ENCODE measurements around the gene CTU1. TPM values are rescaled to one million over a fixed set of nuclear protein-coding genes. Genes with fewer than 3 reads are reported as not detected.

CTU1 gene
- total RNA-seq = 5.8 and 7.3 TPM in 2 replicates

GRCh38 chr19:51108066-51108804 lies at the start of gene CTU1:
CTU1 (minus strand) TSS chr19:51108409; CDS start chr19:51104569, 3,840 bp downstream.

GRCh38 chr19:51142119-51142518 lies 33.9 kb upstream of the CTU1 start, which contains the start of gene SIGLEC7:
SIGLEC7 (plus strand) TSS chr19:51142301; CDS start chr19:51142370, 69 bp downstream.

DNA sequence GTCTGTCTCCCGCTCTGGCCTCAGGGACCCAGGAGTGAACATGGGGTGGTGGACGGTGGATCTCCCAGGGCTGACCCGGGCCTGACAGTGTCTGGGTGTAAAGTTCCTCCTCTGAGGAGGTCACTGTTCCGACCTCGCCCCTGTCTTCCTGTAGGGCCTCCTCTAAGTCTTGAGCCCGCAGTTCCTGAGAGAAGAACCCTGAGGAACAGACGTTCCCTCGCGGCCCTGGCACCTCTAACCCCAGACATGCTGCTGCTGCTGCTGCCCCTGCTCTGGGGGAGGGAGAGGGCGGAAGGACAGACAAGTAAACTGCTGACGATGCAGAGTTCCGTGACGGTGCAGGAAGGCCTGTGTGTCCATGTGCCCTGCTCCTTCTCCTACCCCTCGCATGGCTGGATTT lies 16.5 kb upstream of the CTU1 start, which contains the start of gene SIGLEC9:
Gene SIGLEC9 (plus strand): TSS at position 178 of the 400 bp plus-strand sequence. CDS start 69 bp downstream, at position 247.

DNA sequence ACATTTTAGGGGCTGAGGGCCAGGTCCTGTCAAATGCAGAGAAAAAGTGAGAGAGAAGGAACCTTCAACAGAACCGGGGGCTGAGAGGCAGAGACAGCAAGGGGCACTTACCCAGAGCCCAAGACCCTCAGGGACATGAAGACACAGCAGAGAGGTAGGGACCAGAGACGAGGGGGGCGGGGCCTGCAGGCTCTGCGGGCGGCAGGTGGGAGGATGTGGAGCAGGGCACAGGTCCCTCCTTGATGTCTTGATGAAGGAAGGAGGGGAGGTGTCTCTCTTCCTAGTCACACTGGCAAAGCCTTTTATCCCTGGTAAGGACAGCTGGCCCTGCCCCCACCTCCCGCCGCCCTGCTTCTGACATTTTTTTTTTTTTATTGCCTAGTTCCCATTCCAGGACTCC lies 25.6 kb downstream of the CTU1 start, which contains the start of gene KLK14:
Gene KLK14 (minus strand): TSS at position 277 of the 400 bp plus-strand sequence. CDS start 273 bp downstream, at position 4.

DNA sequence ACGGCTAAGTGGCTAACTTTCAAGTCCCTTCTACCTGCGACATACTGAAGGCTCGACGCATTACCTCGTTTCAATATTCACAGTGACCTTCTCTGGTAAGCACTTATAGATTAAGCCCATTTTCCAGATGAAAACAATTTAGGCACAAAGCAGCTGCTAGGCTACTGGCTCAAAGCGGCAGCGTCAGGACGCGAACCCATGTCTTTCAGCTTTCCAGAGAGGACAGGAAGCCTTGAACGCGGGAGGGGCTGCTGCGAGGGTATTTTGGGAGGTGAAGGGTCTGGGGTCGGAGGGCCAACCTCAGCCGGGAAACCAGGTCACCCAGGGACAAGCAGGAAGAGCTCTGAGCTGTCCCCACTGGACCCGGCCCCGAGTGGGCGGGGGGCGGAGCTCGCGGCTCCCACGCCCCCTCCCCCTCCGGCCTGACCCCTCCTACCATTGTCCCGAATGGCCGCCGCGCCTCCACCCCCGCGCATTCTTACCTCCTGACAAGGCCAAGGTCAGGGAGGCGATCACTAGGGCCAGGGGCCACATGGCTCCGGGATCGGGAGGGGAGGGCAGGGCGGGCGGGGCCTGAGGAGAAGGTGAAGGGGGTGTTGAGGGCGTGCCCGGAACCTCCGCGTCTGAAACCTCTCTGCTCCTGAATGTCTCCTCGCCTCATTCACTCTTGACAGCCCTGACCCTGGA lies 43.5 kb downstream of the CTU1 start, which contains the start of gene KLK13:
Gene KLK13 (minus strand): TSS at position 559 of the 687 bp plus-strand sequence. CDS start 25 bp downstream, at position 534.

Other genes starting within 250 kb of the CTU1 start
- gene KLK2, start 235.0 kb downstream of the CTU1 start, total RNA-seq = not detected in 2 replicates
- gene KLK4, start 197.0 kb downstream of the CTU1 start, total RNA-seq = not detected in 2 replicates
- not detected in 2 replicates for gene KLK5, start 155.4 kb downstream of the CTU1 start, total RNA-seq
- gene KLK6, start 138.8 kb downstream of the CTU1 start, total RNA-seq = 0.09 TPM in 1 of 2 replicates, not detected in the other
- not detected in 2 replicates for gene KLK7, start 124.5 kb downstream of the CTU1 start, total RNA-seq
- not detected in 2 replicates for gene KLK8, start 106.8 kb downstream of the CTU1 start, total RNA-seq
- gene KLK10, start 88.7 kb downstream of the CTU1 start, total RNA-seq = under 0.01 TPM in 1 of 2 replicates, not detected in the other
- not detected in 2 replicates for gene KLK11, start 81.8 kb downstream of the CTU1 start, total RNA-seq
- not detected in 2 replicates for gene KLK12, start 73.4 kb downstream of the CTU1 start, total RNA-seq
- not detected in 2 replicates for gene KLK13, start 43.3 kb downstream of the CTU1 start, total RNA-seq
- gene KLK14, start 25.5 kb downstream of the CTU1 start, total RNA-seq = 0.19 TPM in 1 of 2 replicates, not detected in the other
- 0.09 TPM in 1 of 2 replicates, not detected in the other for gene SIGLEC9, start 16.5 kb upstream of the CTU1 start, total RNA-seq
- gene SIGLEC7, start 33.9 kb upstream of the CTU1 start, total RNA-seq = under 0.01 TPM in 1 of 2 replicates, not detected in the other
- not detected in 2 replicates for gene CD33, start 116.7 kb upstream of the CTU1 start, total RNA-seq
- gene SIGLECL1, start 142.7 kb upstream of the CTU1 start, total RNA-seq = not detected in 2 replicates
- gene IGLON5, start 203.2 kb upstream of the CTU1 start, total RNA-seq = under 0.01 TPM in 1 of 2 replicates, not detected in the other
- 0.18 and 0.19 TPM in 2 replicates for gene VSIG10L, start 233.7 kb upstream of the CTU1 start, total RNA-seq